GM18520 (cell line): ENCODE measurements around the gene PRRT1.
"Not testable (repeated sequence)": the region's sequence is repeated elsewhere in the genome, so short reads cannot be mapped to it uniquely, and the experiment has no call there.

ENCODE experiments used
- ATAC-seq: cut with Tn5 transposase; IDR thresholded peaks from one replicate; pipeline ENCODE4 v1.9.1; 2021; ENCODE audit not compliant: unreplicated experiment

The PRRT1 gene

GRCh38 chr6:32105433-32105832, 46.3 kb downstream of the PRRT1 start:
- no peak for ATAC-seq

- ATAC-seq: no peak
Measured at GRCh38 chr6:32102255-32102654, 49.5 kb downstream of the PRRT1 start.

GRCh38 chr6:32100251-32100650, 51.5 kb downstream of the PRRT1 start:
- not testable (repeated sequence) for ATAC-seq
